GDM1 (cell line): ENCODE measurements around the gene CWC25.
"Not testable (repeated sequence)": the region's sequence is repeated elsewhere in the genome, so short reads cannot be mapped to it uniquely, and the experiment has no call there.

Experiments
- DNase-seq: peaks from one replicate; lab custom pipeline; 2025; lab: John Stamatoyannopoulos, UW

The CWC25 gene

GRCh38 chr17:38852771-38853291, 27.7 kb upstream of the CWC25 start:
- no peak for DNase-seq

DNA sequence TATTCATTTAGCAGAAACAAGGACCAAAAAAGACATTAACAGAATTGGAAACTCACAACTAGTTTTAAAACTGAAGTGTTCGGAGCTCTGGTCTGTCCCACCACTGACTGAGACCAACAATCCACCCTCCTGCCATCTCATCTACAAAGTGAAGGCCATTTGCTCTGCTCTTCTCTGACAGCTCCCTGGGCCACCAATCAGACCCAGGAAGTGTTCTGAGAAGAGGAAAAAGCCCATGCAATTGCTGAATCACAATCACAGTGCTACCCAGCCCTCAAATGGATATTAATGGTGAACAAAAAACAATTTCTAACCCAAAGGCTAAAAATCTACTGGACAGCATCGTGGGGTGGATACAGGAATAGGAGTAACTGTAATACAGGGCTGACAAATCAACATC, 26.3 kb upstream of the CWC25 start:
- no peak for DNase-seq

DNA sequence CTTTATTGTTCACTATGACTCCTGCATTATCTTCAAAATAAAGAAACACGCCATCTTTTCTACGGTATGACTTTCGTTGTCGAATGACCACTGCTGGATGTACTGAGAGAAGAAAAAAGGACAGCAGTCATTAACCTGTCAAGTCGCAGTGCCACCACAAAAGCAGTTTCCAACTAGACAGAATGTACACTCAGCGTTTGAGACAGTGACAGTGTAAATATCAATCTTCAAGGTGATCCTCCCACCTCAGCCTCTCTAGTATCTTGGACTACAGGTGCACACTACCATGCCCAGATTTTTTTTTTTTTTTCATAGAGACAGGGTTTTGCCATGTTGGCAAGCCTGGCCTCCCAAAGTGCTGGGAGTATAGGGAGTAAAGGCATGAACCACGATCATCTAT, 25.3 kb upstream of the CWC25 start:
- DNase-seq = no peak

GRCh38 chr17:38848939-38849605, 24.0 kb upstream of the CWC25 start:
- no peak for DNase-seq

DNA sequence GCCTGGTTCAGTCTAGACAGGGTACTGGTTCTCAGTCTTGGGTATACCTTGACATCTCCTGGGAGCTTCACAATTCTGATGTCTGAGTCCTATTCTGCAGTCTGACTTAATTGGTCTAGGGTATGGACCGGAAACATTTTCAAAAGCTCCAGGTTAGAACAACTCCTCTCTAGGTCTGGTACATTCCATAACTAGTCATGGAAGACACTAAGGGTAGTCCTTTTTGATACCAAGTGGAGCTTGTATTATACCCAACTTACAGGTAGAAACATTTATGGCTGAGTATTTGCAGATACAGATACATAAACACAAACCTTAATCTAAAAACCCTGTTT, 23.4 kb upstream of the CWC25 start:
- no peak for DNase-seq

DNA sequence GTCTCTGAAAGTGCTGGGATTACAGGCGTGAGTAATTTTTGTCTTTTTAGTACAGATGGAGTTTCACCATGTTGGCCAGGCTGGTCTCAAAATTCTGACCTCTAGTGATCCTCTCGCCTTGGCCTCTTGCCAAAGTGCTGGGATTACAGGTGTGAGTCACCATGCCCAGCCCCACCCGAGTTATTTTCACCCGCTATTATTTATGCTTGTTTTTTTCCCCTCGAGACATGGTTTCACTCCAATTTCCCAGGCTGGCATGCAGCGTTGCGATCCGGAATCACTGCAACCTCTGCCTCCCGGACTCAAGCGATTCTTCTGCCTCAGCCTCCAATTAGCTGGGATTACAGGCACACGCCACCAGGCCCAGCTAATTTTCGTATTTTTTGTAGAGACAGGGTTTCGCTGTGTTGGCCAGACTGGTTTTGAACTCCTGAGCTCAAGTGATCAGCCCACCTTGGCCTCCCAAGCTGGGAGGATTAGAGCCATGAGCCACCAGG, 19.2 kb upstream of the CWC25 start:
- DNase-seq = no peak

DNA sequence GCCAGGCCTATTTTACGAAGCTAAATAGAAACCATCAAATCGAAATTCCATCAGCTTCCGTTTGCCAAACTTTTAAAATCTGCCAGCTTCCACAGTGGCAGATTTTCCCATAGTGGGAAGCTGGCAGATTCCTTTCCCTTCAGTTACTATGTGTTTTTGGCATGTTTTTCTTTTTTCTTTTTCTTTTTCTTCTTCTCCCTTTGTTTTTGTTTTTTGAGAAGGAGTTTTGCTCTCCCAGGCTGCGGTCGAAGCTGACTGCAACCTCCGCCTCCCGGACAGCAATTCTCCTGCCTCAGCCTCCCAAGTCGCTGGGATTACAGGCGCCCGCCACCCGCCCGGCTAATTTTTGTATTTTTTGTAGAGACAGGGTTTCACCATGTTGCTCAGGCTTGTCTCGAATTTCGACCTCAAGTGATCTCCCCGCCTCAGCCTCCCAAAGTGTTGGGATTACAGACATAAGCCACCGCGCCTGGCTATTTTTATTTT, 684 bp upstream of the CWC25 start:
- DNase-seq = no peak

DNA sequence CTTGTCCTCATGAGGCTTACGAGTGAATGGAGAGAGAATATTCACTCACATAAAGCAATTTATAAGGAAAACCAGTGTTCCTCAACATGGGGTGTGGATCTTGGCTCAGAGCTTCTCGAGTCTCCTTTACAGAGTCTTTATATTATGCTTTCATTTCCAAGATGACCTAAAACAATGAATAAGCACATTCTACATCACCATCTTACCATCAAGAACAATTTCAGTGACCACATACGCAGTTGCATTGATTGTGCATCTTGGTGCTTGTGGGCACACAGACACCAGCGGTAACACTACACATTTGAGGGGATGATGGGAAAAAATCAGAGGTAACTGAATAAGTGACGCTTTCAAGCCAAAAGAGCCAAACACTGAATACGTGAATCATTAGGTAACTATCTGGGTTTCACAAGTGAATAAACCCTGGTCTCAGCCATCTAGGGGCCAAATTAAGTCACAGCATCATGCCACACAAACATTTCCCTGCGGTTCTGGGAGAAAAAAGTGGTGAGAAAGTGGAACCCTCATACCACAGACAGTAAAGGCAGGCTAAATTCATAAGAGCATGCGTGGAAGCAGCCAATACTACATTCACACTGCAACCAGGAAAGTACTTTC, 9.4 kb downstream of the CWC25 start:
- DNase-seq = no peak

DNA sequence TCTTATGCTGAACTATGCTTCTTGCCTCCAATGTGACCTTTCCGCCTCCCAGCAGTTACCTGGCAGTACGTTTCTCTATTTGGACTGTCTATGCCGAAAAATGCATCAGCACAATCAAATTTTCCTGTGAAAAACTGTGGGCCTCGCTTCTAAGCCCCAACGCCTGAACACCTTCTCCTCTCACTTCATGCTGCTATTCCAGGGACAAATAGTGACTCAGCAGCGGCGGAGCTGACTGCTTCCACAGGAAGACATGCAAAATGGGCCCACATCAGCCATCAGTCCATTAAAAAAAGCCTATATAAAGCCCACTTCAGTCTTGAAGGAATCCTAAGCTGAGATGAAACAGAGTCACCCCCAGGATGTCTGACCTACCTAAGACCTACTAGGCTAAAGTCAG, 15.3 kb downstream of the CWC25 start:
- DNase-seq = no peak

DNA sequence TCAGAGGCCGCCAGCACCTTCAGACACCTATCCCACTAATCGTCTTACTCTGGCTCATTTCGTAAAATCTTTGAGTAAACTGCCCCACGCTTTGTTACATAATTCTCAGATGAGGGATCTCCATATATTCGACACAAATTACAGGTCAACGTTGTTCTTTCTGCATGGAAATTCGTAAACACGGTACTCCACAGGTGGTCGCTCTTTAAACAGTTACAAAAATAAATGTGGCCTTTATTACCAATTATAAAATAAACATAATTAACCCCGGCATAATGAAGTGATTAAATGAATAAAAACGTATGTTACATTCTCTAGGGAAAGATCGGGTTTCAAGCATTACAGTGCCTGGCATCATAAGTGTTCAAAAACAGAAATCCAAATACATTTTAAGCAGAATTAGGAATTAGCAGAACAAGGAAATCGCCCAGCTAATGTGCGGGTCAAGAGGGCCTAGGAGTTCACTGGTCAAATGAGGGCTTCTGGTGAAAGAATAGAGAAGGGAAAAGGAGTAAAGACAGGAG, 24.8 kb downstream of the CWC25 start:
- DNase-seq = no peak

DNA sequence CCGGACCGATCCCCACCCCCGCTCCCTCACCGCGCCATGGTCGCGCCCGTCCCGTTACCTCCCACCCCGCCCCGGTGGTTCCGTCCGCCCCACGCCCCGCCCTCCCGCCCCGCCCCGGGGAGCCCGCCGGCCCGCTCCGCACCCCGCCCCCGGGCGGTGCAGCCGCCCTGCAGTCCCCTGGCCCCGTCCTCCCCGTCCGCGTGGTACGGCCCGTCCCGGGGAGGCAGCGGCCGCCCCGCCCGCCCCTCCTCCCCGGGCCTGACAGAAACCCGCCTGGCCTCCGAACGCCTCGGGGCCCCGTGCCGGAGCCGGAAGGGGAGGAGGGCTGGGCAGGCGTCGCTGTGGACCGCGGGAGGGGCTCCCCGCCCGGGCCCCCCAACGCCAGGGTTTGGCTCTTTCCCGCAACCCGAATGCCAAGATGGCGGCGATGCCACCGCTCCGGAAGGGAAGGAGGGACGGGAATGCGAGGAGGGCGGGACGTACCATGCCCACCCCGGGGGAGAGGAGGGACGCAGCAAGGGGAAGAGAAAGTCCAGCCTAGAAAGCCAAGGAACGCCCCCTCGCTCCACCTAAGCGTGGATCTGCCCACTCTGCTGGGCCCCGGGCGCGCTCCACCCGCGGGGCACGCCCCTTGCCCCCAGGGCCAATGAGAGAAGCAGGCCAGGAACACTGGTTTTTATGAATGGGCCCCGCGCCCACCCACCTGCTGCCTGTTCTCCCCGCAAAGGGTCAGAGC, 25.5 kb downstream of the CWC25 start, which contains the start of gene PIP4K2B:
PIP4K2B (minus strand) TSS at position 56 of the 736 bp plus-strand sequence. CDS start 132 bp downstream, outside the sequence.
- peak; percentile 96 for DNase-seq

GRCh38 chr17:38798614-38799500, 26.3 kb downstream of the CWC25 start:
- peak; percentile 66 for DNase-seq

- no peak for DNase-seq
Observed at GRCh38 chr17:38797828-38798227, 27.3 kb downstream of the CWC25 start.

DNA sequence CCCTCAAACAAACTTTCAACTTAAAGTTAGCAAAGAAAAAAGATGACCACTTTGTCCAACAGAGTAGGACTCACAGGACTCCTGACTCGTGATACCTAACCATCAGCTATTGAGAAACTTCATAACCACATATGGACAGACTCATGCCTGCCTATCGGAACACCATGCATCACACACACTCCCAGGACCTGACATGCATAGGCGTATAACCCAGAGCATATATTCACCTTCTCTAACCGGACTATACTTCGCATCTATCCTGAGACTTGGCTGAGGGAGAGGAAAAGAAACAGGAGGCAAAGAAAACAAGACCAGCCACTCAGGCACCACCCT, 28.0 kb downstream of the CWC25 start:
- DNase-seq = no peak

DNA sequence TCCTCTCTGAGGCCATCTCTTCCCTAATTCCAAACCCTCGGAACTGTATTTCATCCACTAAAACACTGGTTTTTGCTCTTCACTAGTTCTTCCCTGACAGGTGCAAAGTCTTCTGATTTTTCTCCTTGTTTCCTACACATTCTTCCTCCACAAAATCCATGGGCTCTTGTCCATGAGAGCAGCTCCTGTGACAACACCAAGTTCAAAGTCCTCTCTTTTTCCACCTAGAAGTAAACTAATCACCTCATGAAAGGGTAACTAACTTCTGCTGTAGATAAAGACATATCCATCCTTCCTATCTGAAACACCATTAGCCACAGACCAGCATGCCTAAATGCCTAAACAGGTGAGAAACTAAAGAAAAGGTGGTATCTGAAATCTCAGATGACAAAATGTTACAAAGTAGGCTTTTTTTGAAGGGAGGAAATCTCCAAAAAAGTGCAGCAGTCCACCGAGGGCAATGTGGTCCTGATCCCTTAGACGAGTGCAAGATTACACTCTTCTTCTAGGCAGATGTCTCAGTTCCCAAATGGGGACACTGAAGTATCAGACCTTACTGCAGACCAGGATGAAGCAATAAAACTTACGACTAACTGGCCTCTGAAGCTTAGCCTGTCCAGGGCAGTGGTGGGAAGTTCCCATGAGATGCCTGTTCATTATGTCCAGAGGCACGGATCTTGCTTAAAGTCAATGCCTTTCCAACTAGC, 28.5 kb downstream of the CWC25 start:
- no peak for DNase-seq

GRCh38 chr17:38794221-38794620, 30.9 kb downstream of the CWC25 start:
- DNase-seq = no peak

GRCh38 chr17:38791162-38791561, 34.0 kb downstream of the CWC25 start:
- DNase-seq = no peak

DNA sequence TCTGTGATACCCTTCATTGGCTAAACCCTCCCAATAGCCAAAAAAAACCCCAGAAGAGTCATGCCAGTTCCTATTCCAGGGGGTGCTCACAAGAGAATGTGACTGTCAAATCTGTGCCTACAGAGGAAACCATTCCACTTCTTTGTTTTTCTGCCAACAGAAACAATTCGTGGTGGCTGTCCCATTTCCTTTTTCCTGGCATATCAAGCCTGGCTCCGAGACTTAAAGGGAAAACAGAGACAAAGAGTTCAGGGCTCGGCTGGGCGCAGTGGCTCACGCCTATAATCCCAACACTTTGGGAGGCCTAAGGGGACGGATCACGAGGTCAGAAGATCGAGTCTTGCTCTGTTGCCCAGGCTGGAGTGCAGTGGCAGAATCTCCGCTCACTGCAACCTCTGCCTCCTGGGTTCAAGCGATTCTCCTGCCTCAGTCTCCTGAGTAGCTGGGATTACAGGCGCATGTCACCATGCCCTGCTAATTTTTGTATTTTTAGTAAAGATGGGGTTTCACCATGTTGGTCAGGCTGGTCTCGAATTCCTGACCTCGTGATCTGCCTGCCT, 34.9 kb downstream of the CWC25 start:
- not testable (repeated sequence) for DNase-seq

- DNase-seq = no peak
Observed at GRCh38 chr17:38789185-38789584, 35.9 kb downstream of the CWC25 start.

- not testable (repeated sequence) for DNase-seq
Observed at GRCh38 chr17:38787999-38788398, 37.1 kb downstream of the CWC25 start.

DNA sequence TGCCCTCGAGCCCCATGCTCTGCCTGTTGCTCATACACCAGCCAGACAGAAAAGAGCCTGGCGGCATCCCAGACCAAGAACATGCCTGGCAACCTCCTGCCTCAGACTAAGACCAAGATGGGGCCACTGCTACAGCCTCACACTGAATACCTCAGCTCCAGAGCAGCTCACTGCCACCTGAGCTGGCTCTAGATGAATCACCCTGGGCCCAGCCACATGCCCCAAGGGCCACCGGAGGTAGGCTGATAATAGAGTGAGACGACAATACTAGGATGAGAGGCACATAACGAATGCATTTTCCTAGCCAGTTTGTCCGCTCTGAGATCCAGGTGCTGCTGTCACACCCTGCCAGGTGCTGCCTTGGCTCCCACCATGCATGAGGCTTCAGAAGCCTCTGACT, 38.7 kb downstream of the CWC25 start:
- no peak for DNase-seq
